Uterus (tissue), 4 donors: Measurements from ENCODE around the gene YPEL4. TPM values are rescaled to one million over a fixed set of nuclear protein-coding genes. Genes with fewer than 3 reads are reported as not detected.
"Not testable (repeated sequence)": the region's sequence is repeated elsewhere in the genome, so short reads cannot be mapped to it uniquely, and the experiment has no call there.

Experiments used
- DNase-seq, 2 donors: peaks; one replicate each; pipeline ENCODE4 v3.0.0-alpha.2; 2019 to 2020
- H3K27ac ChIP-seq, 2 donors: fragments of 200-600 bp; sonication (generic); 1 replicate in 1 of 2; 2 replicates in 1 of 2; pipeline ENCODE4 v1.5.1; 2016 to 2018
- H3K27me3 ChIP-seq, 2 donors: fragments of 200-600 bp; sonication (generic); one replicate each; pipeline ENCODE4 v1.5.1; 2018 to 2019; ENCODE audit warnings: control low read depth in 1 of 2
- H3K36me3 ChIP-seq, 2 donors: fragments of 200-600 bp; sonication (generic); one replicate each; pipeline ENCODE4 v1.5.1; 2019; ENCODE audit warnings: control low read depth in 1 of 2
- H3K4me1 ChIP-seq, 2 donors: fragments of 200-600 bp; sonication (generic); one replicate each; pipeline ENCODE4 v1.5.1; 2018 to 2019; ENCODE audit warnings: control low read depth in 1 of 2
- H3K4me3 ChIP-seq, 2 donors: fragments of 200-600 bp; sonication (generic); 1 replicate in 1 of 2; 2 replicates in 1 of 2; pipeline ENCODE4 v1.5.1; 2018 to 2019; ENCODE audit warnings: mild to moderate bottlenecking in 1 of 2
- H3K9me3 ChIP-seq, 2 donors: fragments of 200-600 bp; sonication (generic); one replicate each; pipeline ENCODE4 v1.5.1; 2019; ENCODE audit warnings: control low read depth in 1 of 2
- CTCF ChIP-seq, 4 experiments: fragments of 200-600 bp in 2 of 4; fragments of 450-650 bp in 2 of 4; sonication (generic) in 2 of 4; IDR thresholded peaks; one replicate each; pipeline ENCODE4 v1.5.1; 2016 to 2019; ENCODE audit warnings: antibody characterized with exemption in 4 of 4, mild to moderate bottlenecking in 2 of 4, moderate library complexity in 1 of 4
- POLR2A ChIP-seq, 2 donors: fragments of 450-650 bp; IDR thresholded peaks; one replicate each; pipeline ENCODE4 v1.6.1; 2016; ENCODE audit warnings: antibody characterized with exemption in 2 of 2, mild to moderate bottlenecking in 1 of 2, moderate library complexity in 1 of 2
- intact Hi-C: fragments of 100-400 bp; cut with DNase I; formaldehyde crosslinking; loops from one replicate; pipeline ENCODE4 v1.15.1; 2023; ENCODE audit warnings: low total_unique reads
- total RNA-seq, 4 donors: library from RNA; depleted of rRNA in 3 of 4; stranded (reverse); fragments of >200 nt in 3 of 4; gene quantifications; one replicate each; pipeline versions ENCODE4 v1.1.0 to v1.2.4, GENCODE V29; 2014 to 2023
- donor health status: DM: yes; HTN: yes; CAD: no.

YPEL4 gene
- total RNA-seq, 4 donors from 2014 or later: 0.26 to 7.6 (median 2.7) TPM

- peak; percentile 99 to 100 for DNase-seq
- Histone ChIP-seq H3K27me3 (no peaks in the 10 kb centered on the region), H3K4me3 (peak within 1 kb of the TSS; percentile 56 to 61), H3K36me3 (no peaks in the 10 kb centered on the region), H3K9me3 (no peaks in the 10 kb centered on the region), H3K4me1 (peaks cover 0 to 5% of the 10 kb centered on the region in 2 donors), H3K27ac (peak within 1 kb of the TSS; percentile 87 to 93)
- peak in 2 of 4 experiments; percentile 4 to 17 for TF ChIP-seq CTCF (IDR thresholded peaks at IDR 0.05)
- TF ChIP-seq POLR2A (IDR thresholded peaks at IDR 0.05): peak; percentile 77 to 86
- intact Hi-C loops: no loop called here
Measured at GRCh38 chr11:57657194-57658022, 7.7 kb upstream of the YPEL4 start, which contains the start of gene CLP1. Gene CLP1 (plus strand): TSS chr11:57657762. CDS start chr11:57659477, 1,715 bp downstream.

- intact Hi-C loops: no loop called here
- TF ChIP-seq CTCF (IDR thresholded peaks at IDR 0.05) (no peak), POLR2A (IDR thresholded peaks at IDR 0.05) (no peak)
- Histone ChIP-seq H3K36me3 (no peaks in the 10 kb centered on the region), H3K27ac (peak overlapping the region; percentile 87 to 93), H3K4me3 (peak overlapping the region; percentile 56 to 61), H3K27me3 (no peaks in the 10 kb centered on the region), H3K4me1 (peaks cover 0 to 5% of the 10 kb centered on the region in 2 donors), H3K9me3 (no peaks in the 10 kb centered on the region)
- DNase-seq: no peak
Measured at GRCh38 chr11:57656885-57657193, 7.1 kb upstream of the YPEL4 start.

GRCh38 chr11:57653163-57653562, 3.5 kb upstream of the YPEL4 start:
- Histone ChIP-seq H3K9me3 (no peaks in the 10 kb centered on the region), H3K27me3 (no peaks in the 10 kb centered on the region), H3K4me3 (no peak overlapping the region), H3K36me3 (no peaks in the 10 kb centered on the region), H3K4me1 (peaks cover 5 to 12% of the 10 kb centered on the region in 2 donors), H3K27ac (no peak overlapping the region)
- TF ChIP-seq CTCF (IDR thresholded peaks at IDR 0.05) (no peak), POLR2A (IDR thresholded peaks at IDR 0.05) (no peak)
- intact Hi-C loops: no loop called here
- no peak for DNase-seq

GRCh38 chr11:57652662-57653061, 3.0 kb upstream of the YPEL4 start:
- no peak for DNase-seq
- intact Hi-C loops: no loop called here
- H3K4me1 ChIP-seq: peaks cover 5 to 16% of the 10 kb centered on the region in 2 donors
- no peaks in the 10 kb centered on the region for H3K9me3 ChIP-seq
- TF ChIP-seq CTCF (IDR thresholded peaks at IDR 0.05) (no peak), POLR2A (IDR thresholded peaks at IDR 0.05) (no peak)
- H3K27ac ChIP-seq: no peak overlapping the region
- H3K36me3 ChIP-seq: no peaks in the 10 kb centered on the region
- no peak overlapping the region for H3K4me3 ChIP-seq
- H3K27me3 ChIP-seq: no peaks in the 10 kb centered on the region

- H3K4me1 ChIP-seq: peaks cover 5 to 20% of the 10 kb centered on the region in 2 donors
- H3K9me3 ChIP-seq, DNase-seq, H3K4me3 ChIP-seq, H3K27ac ChIP-seq, H3K36me3 ChIP-seq, intact Hi-C loops, H3K27me3 ChIP-seq: not testable (repeated sequence)
Measured at GRCh38 chr11:57652230-57652629, 2.5 kb upstream of the YPEL4 start.
